Ishikawa (cell line): ENCODE measurements around the gene HMGXB4.

ENCODE experiments used
- CEBPB ChIP-seq: IDR thresholded peaks from 2 replicates; pipeline ENCODE4 v1.6.1; 2012
- CREB1 ChIP-seq: IDR thresholded peaks from 2 replicates; pipeline ENCODE4 v1.6.1; 2012; ENCODE audit warnings: low read depth
- EGR1 ChIP-seq: IDR thresholded peaks from 2 replicates; pipeline ENCODE4 v1.6.1; 2012
- EP300 ChIP-seq: IDR thresholded peaks from 2 replicates; pipeline ENCODE4 v1.6.1; 2012; ENCODE audit warnings: borderline replicate concordance
- FOXM1 ChIP-seq: IDR thresholded peaks from 2 replicates; pipeline ENCODE4 v1.6.1; 2012; ENCODE audit warnings: low read depth, borderline replicate concordance
- NFIC ChIP-seq: IDR thresholded peaks from 2 replicates; pipeline ENCODE4 v1.6.1; 2012
- RAD21 ChIP-seq: IDR thresholded peaks from 2 replicates; pipeline ENCODE4 v1.6.1; 2012; ENCODE audit warnings: low read depth
- TAF1 ChIP-seq: IDR thresholded peaks from 2 replicates; pipeline ENCODE4 v1.6.1; 2012; ENCODE audit warnings: low read depth, mild to moderate bottlenecking
- TCF12 ChIP-seq: IDR thresholded peaks from 2 replicates; pipeline ENCODE4 v1.6.1; 2012; ENCODE audit warnings: low read depth
- TEAD4 ChIP-seq: IDR thresholded peaks from 2 replicates; pipeline ENCODE4 v1.6.1; 2012
- YY1 ChIP-seq: IDR thresholded peaks from 2 replicates; pipeline ENCODE4 v1.6.1; 2012; ENCODE audit warnings: low read depth
- ZBTB7A ChIP-seq: IDR thresholded peaks from 2 replicates; pipeline ENCODE4 v1.6.1; 2012; ENCODE audit warnings: low read depth
- TF ChIP-seq, protein P1 (sequence below): IDR thresholded peaks from 2 replicates; pipeline ENCODE4 v1.6.1; 2012; ENCODE audit warnings: low read depth, mild to moderate bottlenecking
- TF ChIP-seq, protein P2 (sequence below): IDR thresholded peaks from 2 replicates; pipeline ENCODE4 v1.6.1; 2012
- TF ChIP-seq, protein P3 (sequence below): IDR thresholded peaks from 2 replicates; pipeline ENCODE4 v1.6.1; 2012

Gene HMGXB4

DNA sequence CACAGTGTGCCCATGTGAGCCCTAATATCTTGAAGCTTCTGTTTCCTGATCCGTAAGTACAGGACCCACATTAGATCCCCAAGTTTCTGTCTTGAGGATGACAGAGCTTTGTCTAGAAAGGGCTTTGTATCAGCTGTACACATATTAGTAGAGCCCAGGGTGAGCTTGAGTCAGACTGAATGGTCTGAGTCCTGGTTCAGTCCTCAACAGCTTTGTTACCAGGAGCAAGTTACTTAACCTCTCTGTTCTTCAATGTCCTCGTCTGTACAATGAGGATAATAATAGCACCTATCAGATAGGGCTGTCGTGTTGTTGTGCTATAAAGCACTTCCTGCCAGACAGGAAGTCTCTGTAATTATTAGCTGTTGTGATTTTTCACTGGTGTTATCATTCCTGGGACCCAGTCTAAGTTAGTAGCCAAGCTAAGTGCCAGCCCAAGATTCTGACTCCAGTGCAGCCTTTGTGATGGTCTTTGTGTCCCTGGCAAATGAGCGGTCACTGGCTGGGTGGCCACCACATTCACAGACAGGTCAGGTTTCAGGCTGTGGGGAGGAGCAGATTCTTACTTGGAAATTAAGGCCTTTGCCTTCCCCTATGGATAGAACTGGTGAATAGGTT lies 49.2 kb downstream of the HMGXB4 start:
- TF ChIP-seq FOXM1 (no peak), TEAD4 (no peak)

DNA sequence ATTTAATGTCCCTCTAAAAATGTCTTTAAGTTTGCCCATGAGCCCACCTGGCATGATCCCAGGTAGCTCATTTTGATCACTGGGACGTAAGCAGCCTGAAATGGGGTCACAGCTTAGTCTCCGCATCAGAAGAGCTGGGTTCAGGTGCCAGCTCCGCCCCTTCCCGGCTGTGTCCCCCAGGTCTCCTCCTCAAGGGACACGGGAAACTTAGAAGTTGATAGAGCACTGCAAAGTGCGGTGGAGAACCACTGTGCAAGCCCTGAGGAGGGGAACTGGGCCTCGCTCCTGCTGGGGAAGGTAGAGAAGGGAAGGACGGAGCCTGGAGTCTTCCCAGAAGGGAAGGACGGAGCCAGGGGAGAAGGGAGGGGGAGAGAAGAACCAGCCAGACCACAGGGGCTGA lies 50.1 kb downstream of the HMGXB4 start:
- TF ChIP-seq YY1 (no peak), TCF12 (no peak), RAD21 (no peak), EGR1 (no peak), EP300 (no peak), TAF1 (no peak), FOXM1 (no peak), NFIC (no peak), TEAD4 (no peak)
- TF ChIP-seq, protein P1, sequence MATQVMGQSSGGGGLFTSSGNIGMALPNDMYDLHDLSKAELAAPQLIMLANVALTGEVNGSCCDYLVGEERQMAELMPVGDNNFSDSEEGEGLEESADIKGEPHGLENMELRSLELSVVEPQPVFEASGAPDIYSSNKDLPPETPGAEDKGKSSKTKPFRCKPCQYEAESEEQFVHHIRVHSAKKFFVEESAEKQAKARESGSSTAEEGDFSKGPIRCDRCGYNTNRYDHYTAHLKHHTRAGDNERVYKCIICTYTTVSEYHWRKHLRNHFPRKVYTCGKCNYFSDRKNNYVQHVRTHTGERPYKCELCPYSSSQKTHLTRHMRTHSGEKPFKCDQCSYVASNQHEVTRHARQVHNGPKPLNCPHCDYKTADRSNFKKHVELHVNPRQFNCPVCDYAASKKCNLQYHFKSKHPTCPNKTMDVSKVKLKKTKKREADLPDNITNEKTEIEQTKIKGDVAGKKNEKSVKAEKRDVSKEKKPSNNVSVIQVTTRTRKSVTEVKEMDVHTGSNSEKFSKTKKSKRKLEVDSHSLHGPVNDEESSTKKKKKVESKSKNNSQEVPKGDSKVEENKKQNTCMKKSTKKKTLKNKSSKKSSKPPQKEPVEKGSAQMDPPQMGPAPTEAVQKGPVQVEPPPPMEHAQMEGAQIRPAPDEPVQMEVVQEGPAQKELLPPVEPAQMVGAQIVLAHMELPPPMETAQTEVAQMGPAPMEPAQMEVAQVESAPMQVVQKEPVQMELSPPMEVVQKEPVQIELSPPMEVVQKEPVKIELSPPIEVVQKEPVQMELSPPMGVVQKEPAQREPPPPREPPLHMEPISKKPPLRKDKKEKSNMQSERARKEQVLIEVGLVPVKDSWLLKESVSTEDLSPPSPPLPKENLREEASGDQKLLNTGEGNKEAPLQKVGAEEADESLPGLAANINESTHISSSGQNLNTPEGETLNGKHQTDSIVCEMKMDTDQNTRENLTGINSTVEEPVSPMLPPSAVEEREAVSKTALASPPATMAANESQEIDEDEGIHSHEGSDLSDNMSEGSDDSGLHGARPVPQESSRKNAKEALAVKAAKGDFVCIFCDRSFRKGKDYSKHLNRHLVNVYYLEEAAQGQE: no peak
- TF ChIP-seq, protein P2, sequence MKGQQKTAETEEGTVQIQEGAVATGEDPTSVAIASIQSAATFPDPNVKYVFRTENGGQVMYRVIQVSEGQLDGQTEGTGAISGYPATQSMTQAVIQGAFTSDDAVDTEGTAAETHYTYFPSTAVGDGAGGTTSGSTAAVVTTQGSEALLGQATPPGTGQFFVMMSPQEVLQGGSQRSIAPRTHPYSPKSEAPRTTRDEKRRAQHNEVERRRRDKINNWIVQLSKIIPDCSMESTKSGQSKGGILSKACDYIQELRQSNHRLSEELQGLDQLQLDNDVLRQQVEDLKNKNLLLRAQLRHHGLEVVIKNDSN: no peak

DNA sequence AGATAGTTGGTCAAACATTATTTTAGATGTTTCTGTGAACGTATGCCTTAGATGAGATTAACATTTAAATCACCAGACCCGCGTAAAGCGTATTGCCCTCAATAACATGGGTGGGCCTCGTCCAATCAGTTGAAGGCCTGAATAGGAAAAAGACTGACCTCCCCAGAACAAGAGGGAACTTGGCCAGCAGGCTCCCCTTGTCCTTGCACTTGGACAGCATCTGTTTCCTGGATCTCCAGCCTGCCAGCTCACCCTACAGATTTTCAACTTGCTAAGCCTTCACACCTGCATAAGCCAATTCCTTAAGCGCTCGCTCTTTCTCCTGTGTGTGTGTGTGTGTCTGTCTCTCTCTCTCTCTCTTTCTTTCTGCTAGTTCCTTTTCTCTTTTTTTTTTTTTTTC lies 50.6 kb downstream of the HMGXB4 start:
- TF ChIP-seq YY1 (no peak), FOXM1 (no peak), TEAD4 (no peak), EP300 (no peak), NFIC (no peak), CREB1 (no peak)
- TF ChIP-seq, protein P1: no peak

DNA sequence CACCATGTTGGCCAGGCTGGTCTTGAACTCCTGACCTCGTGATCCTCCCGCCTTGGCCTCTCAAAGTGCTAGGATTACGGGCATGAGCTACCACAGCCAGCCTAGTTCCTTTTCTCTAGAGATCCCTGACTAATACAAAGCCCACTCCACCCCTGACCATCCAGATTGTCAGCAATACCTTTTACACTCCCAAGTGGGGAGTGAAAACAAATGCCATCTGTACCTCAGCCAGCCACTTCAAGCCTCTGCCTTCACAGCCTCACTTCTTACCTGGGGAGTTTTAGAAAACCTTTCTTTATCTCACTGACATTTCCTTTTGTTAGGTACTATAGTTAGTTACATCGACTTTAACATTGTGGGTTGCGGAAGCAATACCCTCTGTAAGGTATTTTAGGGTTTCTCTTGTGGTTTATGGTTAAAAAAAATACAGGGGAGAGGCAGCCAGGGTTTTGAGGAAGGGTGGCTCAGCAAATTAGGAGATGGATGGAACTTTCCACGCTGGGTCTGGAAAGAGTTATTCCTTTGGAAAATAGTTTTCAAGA lies 51.3 kb downstream of the HMGXB4 start:
- TF ChIP-seq YY1: no peak
- TF ChIP-seq ZBTB7A: no peak
- no peak for TF ChIP-seq RAD21
- TF ChIP-seq, protein P2: no peak
- no peak for TF ChIP-seq FOXM1
- no peak for TF ChIP-seq TEAD4

DNA sequence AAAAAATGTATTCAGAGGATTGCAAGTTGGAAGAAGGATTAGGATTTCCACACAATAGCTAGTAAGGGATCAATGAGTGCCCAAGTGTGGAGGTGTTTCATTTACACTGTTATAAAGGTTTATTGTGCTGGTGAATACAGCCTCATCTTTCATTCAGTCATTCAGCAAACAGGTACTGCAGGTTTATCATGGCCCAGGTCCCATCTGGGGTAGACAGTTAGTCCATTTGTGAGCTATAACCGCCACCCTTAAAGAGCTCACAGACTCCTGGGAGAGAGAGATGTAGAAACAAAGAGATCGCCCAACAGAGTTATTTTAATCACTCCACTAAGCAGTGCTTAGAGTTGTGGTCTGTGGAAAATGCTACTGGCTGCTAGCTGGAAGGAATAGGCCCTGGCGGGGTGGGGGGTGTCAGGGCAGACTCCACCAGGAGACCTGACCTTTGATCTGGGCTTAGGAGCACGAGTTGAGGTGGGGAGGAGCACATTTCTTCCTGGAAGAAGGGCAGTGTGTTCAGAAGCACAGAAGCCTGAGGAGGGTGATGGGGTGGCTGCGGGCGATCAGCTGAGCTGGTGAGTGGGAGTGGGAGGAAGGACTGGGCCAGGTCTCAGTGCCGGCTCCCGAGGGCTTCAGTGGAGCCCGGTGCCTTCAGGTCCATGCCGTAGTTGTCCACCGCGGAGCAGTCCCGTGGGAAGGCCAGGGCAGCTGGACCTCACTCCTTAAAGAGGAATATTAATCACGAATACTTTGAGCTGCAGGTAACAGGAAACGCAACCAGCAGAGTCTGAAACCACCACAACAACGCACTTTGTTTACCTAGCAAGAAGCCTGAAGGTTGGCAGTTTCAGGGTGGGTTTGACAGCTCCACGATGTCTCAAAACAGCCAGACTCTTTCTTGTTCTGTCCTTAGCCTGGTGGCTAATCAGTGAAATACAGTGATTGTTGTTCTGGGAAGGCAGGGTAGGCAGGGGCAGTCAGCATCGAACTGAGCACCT lies 53.6 kb downstream of the HMGXB4 start:
- TF ChIP-seq YY1: no peak
- TF ChIP-seq RAD21: no peak

DNA sequence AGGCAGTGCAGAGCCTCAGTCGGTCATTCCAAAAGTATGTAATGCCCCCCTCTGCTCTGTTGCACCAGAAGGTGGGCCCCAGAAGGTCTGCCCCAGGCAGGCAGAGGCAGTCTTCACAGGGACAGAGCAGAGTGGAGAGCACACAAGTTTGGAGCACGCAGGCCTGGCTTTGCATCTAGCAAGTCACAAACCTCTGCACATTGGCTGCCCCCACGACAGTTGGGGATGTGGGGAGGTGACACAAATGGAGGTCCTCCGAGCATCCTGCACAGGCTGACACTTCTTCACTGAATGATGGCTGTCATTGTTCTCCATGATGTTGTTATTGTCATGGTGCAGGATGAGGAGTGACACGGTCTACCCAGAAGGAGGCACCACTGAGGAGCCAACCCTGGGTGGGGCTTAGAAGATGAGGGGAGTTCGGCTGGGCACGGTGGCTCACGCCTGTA lies 54.3 kb downstream of the HMGXB4 start:
- TF ChIP-seq, protein P3, sequence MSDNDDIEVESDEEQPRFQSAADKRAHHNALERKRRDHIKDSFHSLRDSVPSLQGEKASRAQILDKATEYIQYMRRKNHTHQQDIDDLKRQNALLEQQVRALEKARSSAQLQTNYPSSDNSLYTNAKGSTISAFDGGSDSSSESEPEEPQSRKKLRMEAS: no peak
- no peak for TF ChIP-seq TEAD4
- no peak for TF ChIP-seq NFIC
- no peak for TF ChIP-seq CEBPB
- TF ChIP-seq FOXM1: no peak
- TF ChIP-seq TAF1: no peak
